Activated gamma-delta T cell (primary cell): ENCODE results near the gene FAM118B.
A peak's percentile ranks its signal among the peaks of the same experiment; 100 is the strongest.
"Not testable (repeated sequence)": the region's sequence is repeated elsewhere in the genome, so short reads cannot be mapped to it uniquely, and the experiment has no call there.

ENCODE experiments used
- DNase-seq: peaks from one replicate; lab custom pipeline; 2025; lab: John Stamatoyannopoulos, UW

Gene FAM118B

DNA sequence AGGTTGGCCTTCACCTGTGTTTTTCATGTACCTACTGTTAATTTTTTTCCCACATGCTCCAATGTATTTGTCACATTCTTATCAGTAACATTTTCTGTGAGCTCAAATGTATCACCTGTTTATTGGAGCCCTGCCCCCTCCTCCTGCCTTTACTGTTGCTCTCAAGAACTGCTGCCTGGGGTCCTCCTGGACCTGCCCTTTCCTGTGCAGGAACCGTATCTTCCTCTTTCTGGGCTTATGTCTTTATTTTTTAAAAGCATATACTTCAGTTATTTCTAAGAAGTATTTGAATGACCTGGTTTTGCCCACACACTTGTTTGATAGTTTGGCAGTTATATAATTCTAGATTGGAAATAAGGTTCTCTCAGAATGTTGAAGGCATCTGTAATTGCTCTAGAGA is 5.9 kb downstream of the FAM118B start:
- no peak for DNase-seq

GRCh38 chr11:126219547-126219946 is 8.0 kb downstream of the FAM118B start:
- no peak for DNase-seq

- DNase-seq: no peak
These were observed 13.2 kb downstream of the FAM118B start for GRCh38 chr11:126224647-126225294.

- no peak for DNase-seq
These were observed 13.7 kb downstream of the FAM118B start for GRCh38 chr11:126225295-126225665.

- DNase-seq: no peak
These were observed 14.9 kb downstream of the FAM118B start for GRCh38 chr11:126226334-126227084.

GRCh38 chr11:126229858-126230540 is 18.4 kb downstream of the FAM118B start:
- no peak for DNase-seq

DNA sequence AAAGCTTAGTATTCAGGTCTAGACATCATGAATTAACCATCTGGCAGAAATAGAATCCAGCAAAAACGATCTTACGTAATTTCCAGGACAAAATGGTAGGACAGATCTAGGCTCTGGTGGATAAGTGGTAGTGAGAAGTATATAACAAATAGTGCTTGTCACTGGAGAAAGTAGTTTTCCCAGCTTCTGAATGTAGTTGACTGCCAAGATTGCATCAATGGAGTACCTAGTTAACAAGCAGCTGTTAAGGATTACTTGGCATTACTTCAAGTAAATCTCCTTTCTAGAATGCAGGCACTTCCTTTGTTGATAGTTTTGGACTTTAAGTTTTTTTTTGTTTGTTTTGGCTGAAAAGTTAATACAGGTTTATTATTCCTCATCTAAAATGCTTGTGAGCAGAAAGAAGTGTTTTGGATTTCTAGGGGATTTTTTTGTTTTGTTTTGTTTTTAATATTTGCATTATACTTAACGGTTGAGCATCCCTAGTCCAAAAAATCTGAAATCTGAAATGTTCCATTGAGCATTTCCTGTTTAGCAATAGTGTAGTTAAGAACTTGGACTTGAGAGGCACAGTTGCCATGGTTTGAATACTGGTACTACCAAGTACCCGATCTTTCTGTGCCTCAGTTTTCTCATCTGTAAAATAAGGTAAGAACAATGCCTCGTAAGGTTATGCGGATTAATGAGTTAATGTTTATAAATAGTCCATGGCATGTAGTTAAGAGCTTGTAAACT is 20.3 kb downstream of the FAM118B start:
- no peak for DNase-seq

DNA sequence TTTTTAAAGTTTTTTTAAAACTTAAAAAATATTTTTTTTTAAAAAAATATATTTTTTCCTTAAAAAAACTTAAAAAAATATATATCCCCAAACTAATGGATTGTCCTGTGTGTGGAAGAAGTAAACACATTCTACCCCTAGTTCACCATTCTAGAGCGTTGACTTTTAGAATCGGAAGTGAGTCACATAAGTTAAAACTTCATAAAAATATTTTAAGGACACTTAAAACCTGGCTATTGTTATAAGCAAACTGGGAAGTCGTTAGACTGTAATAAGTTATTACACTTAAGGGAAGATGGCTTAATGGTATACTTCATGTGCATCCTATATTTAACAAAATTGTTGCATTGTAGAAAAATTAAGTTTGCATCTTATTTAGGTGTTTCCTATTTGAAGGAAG is 21.1 kb downstream of the FAM118B start:
- DNase-seq: no peak

- DNase-seq: no peak
These were observed 21.8 kb downstream of the FAM118B start for GRCh38 chr11:126233391-126233790.

- no peak for DNase-seq
These were observed 35.1 kb downstream of the FAM118B start for GRCh38 chr11:126246636-126247035.

DNA sequence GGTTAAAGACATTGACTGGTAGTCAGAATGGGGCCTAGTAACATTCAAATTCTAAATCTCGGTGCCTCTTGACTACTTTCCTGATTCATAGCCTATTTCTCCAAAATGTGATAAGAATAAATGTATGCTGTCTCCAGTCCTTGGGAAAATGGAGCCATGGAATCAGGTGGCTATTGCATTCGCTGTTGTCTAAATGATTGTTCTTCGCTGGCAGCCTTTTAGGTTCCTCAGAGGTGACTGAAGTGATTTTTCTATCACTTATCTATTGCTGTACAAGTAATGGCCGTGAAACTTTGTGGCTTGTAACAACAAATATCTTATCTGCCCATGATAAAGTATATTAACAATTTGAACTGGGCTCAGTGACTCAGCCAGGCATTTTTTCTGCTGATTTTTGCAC is 41.7 kb downstream of the FAM118B start:
- no peak for DNase-seq

GRCh38 chr11:126254819-126255218 is 43.2 kb downstream of the FAM118B start:
- DNase-seq: no peak

DNA sequence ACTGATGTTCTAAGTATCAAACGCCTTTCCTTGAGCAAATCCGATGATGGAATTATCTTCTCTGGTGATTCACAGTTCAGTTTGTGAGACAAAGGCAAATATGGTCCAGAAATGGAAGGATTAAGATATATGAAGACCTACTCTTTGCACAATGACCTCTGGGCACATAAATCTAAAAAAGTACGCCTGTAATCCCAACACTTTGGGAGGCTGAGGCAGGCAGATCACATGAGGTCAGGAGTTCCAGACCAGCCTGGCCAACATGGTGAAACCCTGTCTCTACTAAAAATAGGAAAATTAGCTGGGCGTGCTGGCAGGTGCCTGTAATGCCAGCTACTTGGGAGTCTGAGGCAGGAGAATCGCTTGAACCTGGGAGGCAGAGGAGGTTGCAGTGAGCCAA is 43.9 kb downstream of the FAM118B start:
- not testable (repeated sequence) for DNase-seq

DNA sequence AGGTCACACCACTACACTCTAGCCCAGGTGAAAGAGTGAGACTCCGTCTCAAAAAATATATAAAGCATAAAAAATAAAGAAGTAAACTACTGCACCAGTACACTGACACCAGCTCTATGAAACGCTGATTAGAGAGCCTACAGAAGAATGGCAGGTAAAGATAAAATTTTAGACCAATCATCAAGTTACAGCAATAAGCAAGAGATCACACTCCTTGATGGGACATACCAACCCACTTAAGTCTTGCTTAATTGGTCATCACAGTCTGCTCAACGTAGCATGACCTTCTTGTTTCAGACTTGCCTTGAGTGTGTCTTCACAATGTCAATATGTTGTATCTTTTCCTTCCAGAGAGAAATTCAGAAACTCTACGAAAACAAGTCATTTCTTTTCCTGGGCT is 44.6 kb downstream of the FAM118B start:
- DNase-seq: no peak

GRCh38 chr11:126257144-126257543 is 45.6 kb downstream of the FAM118B start:
- no peak for DNase-seq

- DNase-seq: no peak
These were observed 46.2 kb downstream of the FAM118B start for GRCh38 chr11:126257764-126258163.

DNA sequence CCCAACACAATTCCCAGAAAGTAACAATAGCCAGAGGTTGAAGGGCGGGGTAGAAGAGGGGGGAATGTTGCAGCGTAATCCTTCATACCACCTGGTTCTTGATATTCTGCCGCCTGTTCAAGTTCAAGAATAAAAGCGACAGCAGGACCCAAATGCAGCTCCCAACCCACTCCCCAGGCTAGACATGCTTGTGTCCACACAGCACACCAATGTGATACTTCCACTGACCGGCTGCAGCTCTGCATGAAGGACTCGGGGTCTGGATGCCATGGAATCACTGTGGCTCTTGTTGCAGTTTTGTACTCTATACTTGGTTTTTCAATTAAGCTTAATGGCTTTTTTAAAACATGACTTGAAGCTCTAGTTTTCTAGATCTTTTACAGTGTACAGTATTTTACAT is 50.6 kb downstream of the FAM118B start:
- no peak for DNase-seq

DNA sequence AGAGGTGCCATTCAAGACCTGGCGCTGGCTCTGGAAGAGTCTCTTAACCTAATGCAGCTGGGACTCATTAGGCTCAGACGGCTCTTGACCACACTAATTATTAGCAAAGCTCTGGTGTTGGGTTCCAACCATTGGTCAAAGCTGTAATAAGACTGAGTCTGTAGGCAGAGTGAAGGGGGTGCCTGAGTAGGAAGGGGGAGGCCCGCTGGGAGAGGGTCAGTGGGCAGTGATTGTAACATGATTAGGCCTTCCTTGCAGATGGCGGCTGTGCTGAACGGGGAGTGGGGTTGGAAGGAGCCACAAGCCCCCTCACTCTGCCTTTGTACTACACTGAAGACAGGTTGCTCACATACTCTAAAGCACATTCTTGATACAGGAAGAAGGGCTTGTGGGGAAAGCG is 51.9 kb downstream of the FAM118B start:
- DNase-seq: no peak

DNA sequence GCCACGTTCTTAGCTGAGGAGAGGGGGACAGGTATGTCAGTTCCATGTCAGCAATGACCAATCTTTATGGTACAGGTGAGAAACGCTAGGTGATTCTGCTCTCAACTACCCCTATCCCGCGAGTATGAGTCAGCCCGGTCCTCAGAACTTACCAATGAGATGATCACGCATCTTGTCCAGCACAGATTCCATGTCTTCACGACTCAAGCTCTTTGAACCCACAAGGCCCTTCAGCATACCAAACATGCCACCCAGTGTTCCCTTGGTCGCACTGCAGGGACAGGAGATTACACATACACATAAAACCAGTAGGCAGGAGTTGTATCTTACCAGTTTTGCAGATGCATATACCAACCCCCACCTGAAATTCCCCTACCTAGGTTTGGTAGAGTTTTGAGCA is 54.2 kb downstream of the FAM118B start:
- no peak for DNase-seq

DNA sequence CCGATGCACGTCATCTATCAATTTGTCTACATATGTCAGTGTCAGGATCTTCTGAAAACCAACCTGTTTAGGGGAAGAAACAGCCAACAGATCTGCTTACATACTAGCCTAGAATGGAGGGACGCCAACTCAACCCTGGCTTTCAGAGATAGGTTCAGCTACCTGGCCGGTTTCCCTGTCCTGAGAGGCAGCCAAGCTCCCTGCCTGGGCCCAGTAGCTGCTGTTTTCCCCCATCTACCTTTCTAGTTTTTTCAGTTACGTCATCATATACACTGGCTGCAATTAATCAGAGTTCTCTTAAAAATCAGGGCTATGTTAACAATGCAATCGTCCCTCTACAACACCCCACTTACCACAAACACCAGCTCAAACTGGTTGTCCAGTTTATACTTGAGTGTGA is 56.1 kb downstream of the FAM118B start:
- DNase-seq: no peak

- no peak for DNase-seq
These were observed 56.8 kb downstream of the FAM118B start for GRCh38 chr11:126268361-126268707.

GRCh38 chr11:126268708-126269579 is 57.4 kb downstream of the FAM118B start, which contains the start of the genes FOXRED1 and SRPRA:
Gene FOXRED1, plus strand, starts transcription at chr11:126269154. Its CDS starts 53 bp downstream, at chr11:126269207.
Gene SRPRA, minus strand, starts transcription at chr11:126268895. Its CDS starts 91 bp downstream, at chr11:126268804.
- peak; percentile 99 for DNase-seq
